Body of pancreas (tissue), 4 donors: Measurements from ENCODE around the gene DMAC2. TPM values are rescaled to one million over a fixed set of nuclear protein-coding genes. Genes with fewer than 3 reads are reported as not detected.

Experiments
- ATAC-seq: fragments of 150-250 bp; one replicate; pipeline ENCODE4 v1.9.1; 2016
- DNase-seq, 4 donors: peaks; one replicate each; pipeline ENCODE4 v3.0.0-alpha.2; 2019
- H3K27ac ChIP-seq, 4 donors: fragments of 200-600 bp; sonication (generic); 1 replicate in 3 of 4; 2 replicates in 1 of 4; pipeline versions ENCODE4 v1.5.1 to v1.6.1; 2016 to 2019; ENCODE audit warnings: mild to moderate bottlenecking in 1 of 4, mixed read lengths in 1 of 4, moderate library complexity in 1 of 4
- H3K27me3 ChIP-seq, 2 donors: fragments of 200-600 bp; sonication (generic); one replicate each; pipeline ENCODE4 v1.6.0; 2016; ENCODE audit warnings: mild to moderate bottlenecking in 1 of 2
- H3K36me3 ChIP-seq, 2 donors: fragments of 200-600 bp; sonication (generic); replicated peaks in 1 of 2; 2 replicates each; pipeline ENCODE4 v1.5.1; 2016; ENCODE audit warnings: low read depth in 2 of 2; ENCODE audit not compliant: insufficient read depth in 1 of 2
- H3K4me1 ChIP-seq: fragments of 200-600 bp; sonication (generic); one replicate; pipeline ENCODE4 v1.6.0; 2016
- H3K4me3 ChIP-seq, 2 donors: fragments of 200-600 bp; sonication (generic); 1 replicate in 1 of 2; 2 replicates in 1 of 2; pipeline ENCODE4 v1.5.1; 2016 to 2019
- H3K9me3 ChIP-seq, 3 donors: fragments of 200-600 bp; sonication (generic); 1 replicate in 2 of 3; 2 replicates in 1 of 3; pipeline ENCODE4 v1.5.1; 2016
- POLR2A ChIP-seq, 3 donors: fragments of 450-650 bp; IDR thresholded peaks; one replicate each; pipeline ENCODE4 v1.6.1; 2016; ENCODE audit warnings: antibody characterized with exemption in 3 of 3, mild to moderate bottlenecking in 2 of 3
- WGBS, 2 donors: methylation state at CpG; one replicate each; pipeline ENCODE4 v1.1.5; 2017; 5-methylcytosine and 5-hydroxymethylcytosine counted together
- intact Hi-C: fragments of 100-400 bp; cut with DNase I; formaldehyde crosslinking; loops from one replicate; pipeline ENCODE4 v1.15.1; 2023
- total RNA-seq, 2 donors: library from RNA; depleted of rRNA; stranded (reverse); fragments of >200 nt; gene quantifications; one replicate each; pipeline ENCODE4 v1.1.0, GENCODE V29; 2016
- TF ChIP-seq, protein P1 (sequence below), 7 experiments: fragments of 450-650 bp in 4 of 7; fragments of 200-600 bp in 3 of 7; sonication (generic) in 3 of 7; IDR thresholded peaks; one replicate each; pipeline ENCODE4 v1.5.1; 2016 to 2019; ENCODE audit warnings: antibody characterized with exemption in 7 of 7

The DMAC2 gene
- total RNA-seq, 2 donors from 2014 or later = 13.5 to 45.5 TPM

DNA sequence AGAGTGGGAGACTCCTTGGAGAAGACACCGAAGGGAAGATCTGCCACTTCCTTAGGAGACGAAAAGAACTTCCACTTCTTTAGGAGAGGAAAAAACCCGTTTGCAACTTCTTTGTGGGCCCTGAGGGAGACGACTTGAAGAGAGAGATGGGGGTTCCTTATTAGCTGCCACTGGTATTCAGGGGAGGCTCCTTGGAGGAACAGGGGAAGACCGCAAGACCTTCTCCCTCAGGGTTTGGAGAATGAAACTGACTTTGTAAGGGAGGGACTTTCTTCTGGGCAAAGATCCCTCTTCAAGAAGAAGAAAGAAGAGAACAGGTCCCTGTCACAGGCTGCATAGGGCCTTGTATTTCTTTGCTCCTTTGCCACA is 41.7 kb downstream of the DMAC2 start:
- Histone ChIP-seq H3K27ac (peak overlapping the region; percentile 85 to 95 (median 93)), H3K27me3 (no peaks in the 10 kb centered on the region), H3K9me3 (no peaks in the 10 kb centered on the region), H3K4me1 (peaks cover 27% of the 10 kb centered on the region), H3K36me3 (no peaks in the 10 kb centered on the region), H3K4me3 (peak overlapping the region; percentile 96 to 97)
- DNase-seq (no peak), ATAC-seq (no peak)
- intact Hi-C loops = no loop called here
- no peak for TF ChIP-seq POLR2A (IDR thresholded peaks at IDR 0.05)
- TF ChIP-seq, protein P1, sequence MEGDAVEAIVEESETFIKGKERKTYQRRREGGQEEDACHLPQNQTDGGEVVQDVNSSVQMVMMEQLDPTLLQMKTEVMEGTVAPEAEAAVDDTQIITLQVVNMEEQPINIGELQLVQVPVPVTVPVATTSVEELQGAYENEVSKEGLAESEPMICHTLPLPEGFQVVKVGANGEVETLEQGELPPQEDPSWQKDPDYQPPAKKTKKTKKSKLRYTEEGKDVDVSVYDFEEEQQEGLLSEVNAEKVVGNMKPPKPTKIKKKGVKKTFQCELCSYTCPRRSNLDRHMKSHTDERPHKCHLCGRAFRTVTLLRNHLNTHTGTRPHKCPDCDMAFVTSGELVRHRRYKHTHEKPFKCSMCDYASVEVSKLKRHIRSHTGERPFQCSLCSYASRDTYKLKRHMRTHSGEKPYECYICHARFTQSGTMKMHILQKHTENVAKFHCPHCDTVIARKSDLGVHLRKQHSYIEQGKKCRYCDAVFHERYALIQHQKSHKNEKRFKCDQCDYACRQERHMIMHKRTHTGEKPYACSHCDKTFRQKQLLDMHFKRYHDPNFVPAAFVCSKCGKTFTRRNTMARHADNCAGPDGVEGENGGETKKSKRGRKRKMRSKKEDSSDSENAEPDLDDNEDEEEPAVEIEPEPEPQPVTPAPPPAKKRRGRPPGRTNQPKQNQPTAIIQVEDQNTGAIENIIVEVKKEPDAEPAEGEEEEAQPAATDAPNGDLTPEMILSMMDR (IDR thresholded peaks at IDR 0.05) = no peak
- WGBS, 2 donors = 0% methylated on average over 5 of the region's 5 CpGs

DNA sequence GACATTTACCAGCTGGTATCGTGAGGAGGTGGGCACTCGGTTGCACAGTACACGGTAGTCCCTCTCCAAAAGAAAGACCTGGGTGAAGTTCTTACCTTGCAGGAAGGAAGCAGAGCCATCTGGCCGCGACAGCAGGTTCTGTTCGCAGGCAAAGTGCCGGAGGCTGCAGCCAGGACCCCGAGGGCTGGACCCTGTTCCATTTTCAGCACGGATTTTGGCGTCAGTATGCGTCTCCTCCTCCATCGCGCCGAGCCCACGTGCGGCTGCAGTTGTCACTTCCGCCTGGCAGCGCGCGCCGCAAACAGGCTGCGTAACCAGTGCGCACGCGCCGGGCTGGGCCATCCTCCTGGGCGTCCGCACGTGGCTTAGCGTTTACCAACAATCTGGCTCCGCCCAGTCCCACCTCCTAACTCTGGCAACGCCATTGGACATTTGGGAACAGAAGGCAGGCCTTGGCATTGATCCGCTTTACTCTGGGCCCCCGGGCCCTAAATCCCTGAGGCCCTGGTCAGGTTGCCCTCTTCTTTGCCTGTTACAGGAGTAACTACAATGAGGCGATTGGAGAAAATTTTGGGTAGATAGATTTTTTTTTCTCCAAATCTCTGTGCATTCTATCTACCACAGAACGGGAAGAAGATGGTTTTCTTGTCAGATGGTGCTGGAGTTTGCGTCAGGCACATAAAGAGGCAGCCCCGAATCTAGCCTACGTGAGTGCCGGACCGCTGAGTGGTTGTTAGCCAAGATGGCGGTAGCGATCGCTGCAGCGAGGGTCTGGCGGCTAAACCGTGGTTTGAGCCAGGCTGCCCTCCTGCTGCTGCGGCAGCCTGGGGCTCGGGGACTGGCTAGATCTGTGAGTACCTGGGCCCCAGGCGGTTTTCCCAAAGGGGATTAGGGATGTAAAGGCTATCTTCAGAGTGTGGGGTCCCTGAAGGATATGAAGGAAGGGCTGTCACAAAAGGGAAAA is 42.3 kb downstream of the DMAC2 start, which contains the start of the genes BCKDHA and EXOSC5:
Gene BCKDHA (plus strand): TSS at position 733 of the 964 bp plus-strand sequence. CDS start 10 bp downstream, at position 743.
Gene EXOSC5 (minus strand): TSS at position 274 of the 964 bp plus-strand sequence. CDS start 31 bp downstream, at position 243.
- H3K36me3 ChIP-seq = no peaks in the 10 kb centered on the region
- H3K4me3 ChIP-seq = peak within 1 kb of the TSS; percentile 96 to 97
- 0% methylated on average over 18 to 50 of the region's 50 CpGs for WGBS, 2 donors
- DNase-seq = peak; percentile 100
- H3K4me1 ChIP-seq = peaks cover 26% of the 10 kb centered on the region
- H3K27me3 ChIP-seq = no peaks in the 10 kb centered on the region
- intact Hi-C loops = no loop called here
- peak; percentile 99 for ATAC-seq
- H3K9me3 ChIP-seq = no peaks in the 10 kb centered on the region
- peak within 1 kb of the TSS; percentile 85 to 95 (median 93) for H3K27ac ChIP-seq
- TF ChIP-seq, protein P1 (IDR thresholded peaks at IDR 0.05) = no peak
- TF ChIP-seq POLR2A (IDR thresholded peaks at IDR 0.05) = peak in 2 of 3 donors; percentile 57 to 61

DNA sequence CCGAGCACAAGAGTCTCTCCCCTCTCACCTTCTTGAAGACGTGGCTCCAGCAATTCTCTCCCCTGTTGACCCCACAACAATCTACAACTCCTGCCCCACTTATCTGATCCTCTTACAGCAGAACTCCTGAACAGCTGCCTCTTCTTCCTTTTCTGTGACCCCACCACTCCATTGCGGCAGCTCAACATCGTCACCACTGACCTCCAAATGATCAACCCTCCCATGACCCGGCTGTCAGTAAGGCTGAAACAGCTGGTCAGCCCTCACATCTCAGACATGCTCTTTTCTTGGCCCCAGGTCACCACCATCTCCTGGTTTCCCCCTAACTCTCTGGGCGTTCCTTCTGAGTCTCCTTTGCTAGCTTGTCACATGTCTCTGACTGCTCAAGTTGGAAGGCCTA is 44.4 kb downstream of the DMAC2 start:
- peaks cover 26% of the 10 kb centered on the region for H3K4me1 ChIP-seq
- no peak for DNase-seq
- no peaks in the 10 kb centered on the region for H3K27me3 ChIP-seq
- no peaks in the 10 kb centered on the region for H3K9me3 ChIP-seq
- no peak overlapping the region for H3K27ac ChIP-seq
- H3K4me3 ChIP-seq = no peak overlapping the region
- WGBS, 2 donors = 78% methylated on average over 6 of the region's 6 CpGs
- H3K36me3 ChIP-seq = peaks cover 0 to 14% of the 10 kb centered on the region in 2 donors
- intact Hi-C loops = no loop called here
- ATAC-seq = no peak
- TF ChIP-seq POLR2A (IDR thresholded peaks at IDR 0.05) = no peak
- TF ChIP-seq, protein P1 (IDR thresholded peaks at IDR 0.05) = no peak

DNA sequence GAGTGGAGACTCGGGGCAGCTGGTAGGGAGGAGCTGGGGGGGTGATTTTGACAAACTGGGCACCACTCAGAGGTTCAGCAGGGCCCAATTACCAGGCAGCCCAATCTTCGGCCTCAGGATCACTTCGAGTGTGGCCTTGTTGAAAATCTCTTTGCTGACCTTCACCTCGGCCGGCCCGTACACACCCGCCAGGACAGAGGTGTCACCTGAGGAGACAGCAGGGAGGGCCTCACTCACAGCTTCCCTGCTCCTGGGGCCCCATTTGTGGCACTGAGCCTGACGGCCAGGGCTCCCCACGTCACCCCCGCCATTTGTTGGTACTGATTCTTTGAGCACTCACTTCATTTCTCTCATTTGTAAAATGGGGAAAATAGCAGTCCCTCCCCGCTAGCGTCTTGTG is 46.9 kb downstream of the DMAC2 start:
- Histone ChIP-seq H3K4me1 (peaks cover 16% of the 10 kb centered on the region), H3K4me3 (no peak overlapping the region), H3K36me3 (peaks cover 0 to 26% of the 10 kb centered on the region in 2 donors), H3K27ac (no peak overlapping the region), H3K27me3 (no peaks in the 10 kb centered on the region), H3K9me3 (no peaks in the 10 kb centered on the region)
- ATAC-seq (no peak), DNase-seq (no peak)
- 64 to 66% methylated on average over 11 to 12 of the region's 12 CpGs for WGBS, 2 donors
- intact Hi-C loops = no loop called here
- TF ChIP-seq POLR2A (IDR thresholded peaks at IDR 0.05) = no peak

DNA sequence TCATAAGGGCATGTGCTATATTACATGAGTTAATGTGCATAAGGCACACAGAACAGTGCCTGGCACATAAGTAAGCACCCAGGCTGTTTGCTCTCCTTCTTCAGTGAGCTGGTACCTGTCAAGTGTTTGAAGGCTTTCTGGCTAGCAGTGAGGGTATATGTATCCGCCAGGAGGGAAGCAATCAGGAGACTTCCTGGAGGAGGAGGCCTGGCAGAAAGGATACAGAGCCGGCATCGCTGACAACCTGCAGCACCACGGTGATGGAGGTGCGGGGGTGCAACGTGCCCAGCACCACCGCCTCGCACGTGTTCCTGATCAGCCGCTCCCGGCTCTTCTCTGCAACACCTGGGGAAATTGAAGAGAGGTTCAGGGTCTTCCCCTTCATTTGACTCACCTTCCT is 48.1 kb downstream of the DMAC2 start:
- Histone ChIP-seq H3K4me1 (peaks cover 16% of the 10 kb centered on the region), H3K9me3 (no peaks in the 10 kb centered on the region), H3K4me3 (no peak overlapping the region), H3K27ac (no peak overlapping the region), H3K36me3 (peaks cover 0 to 26% of the 10 kb centered on the region in 2 donors), H3K27me3 (no peaks in the 10 kb centered on the region)
- TF ChIP-seq POLR2A (IDR thresholded peaks at IDR 0.05) = no peak
- TF ChIP-seq, protein P1 (IDR thresholded peaks at IDR 0.05) = no peak
- DNase-seq (no peak), ATAC-seq (no peak)
- WGBS, 2 donors = 86% methylated on average over 11 of the region's 11 CpGs; no CpG with 5 or more reads in 1 of the 2 donors
- intact Hi-C loops = no loop called here
